Prostate gland (tissue), 2 donors: ENCODE measurements around the gene CDX1.

ENCODE experiments used
- POLR2A ChIP-seq: fragments of 450-650 bp; IDR thresholded peaks from one replicate; pipeline ENCODE4 v1.6.1; 2016; ENCODE audit warnings: antibody characterized with exemption, mild to moderate bottlenecking
- TF ChIP-seq, protein P1 (sequence below), 4 experiments: fragments of 200-600 bp in 2 of 4; fragments of 450-650 bp in 2 of 4; sonication (generic) in 2 of 4; IDR thresholded peaks; 1 replicate in 3 of 4; 2 replicates in 1 of 4; pipeline ENCODE4 v1.5.1; 2016 to 2019; ENCODE audit warnings: antibody characterized with exemption in 4 of 4, mild to moderate bottlenecking in 2 of 4, moderate library complexity in 2 of 4

DNA sequence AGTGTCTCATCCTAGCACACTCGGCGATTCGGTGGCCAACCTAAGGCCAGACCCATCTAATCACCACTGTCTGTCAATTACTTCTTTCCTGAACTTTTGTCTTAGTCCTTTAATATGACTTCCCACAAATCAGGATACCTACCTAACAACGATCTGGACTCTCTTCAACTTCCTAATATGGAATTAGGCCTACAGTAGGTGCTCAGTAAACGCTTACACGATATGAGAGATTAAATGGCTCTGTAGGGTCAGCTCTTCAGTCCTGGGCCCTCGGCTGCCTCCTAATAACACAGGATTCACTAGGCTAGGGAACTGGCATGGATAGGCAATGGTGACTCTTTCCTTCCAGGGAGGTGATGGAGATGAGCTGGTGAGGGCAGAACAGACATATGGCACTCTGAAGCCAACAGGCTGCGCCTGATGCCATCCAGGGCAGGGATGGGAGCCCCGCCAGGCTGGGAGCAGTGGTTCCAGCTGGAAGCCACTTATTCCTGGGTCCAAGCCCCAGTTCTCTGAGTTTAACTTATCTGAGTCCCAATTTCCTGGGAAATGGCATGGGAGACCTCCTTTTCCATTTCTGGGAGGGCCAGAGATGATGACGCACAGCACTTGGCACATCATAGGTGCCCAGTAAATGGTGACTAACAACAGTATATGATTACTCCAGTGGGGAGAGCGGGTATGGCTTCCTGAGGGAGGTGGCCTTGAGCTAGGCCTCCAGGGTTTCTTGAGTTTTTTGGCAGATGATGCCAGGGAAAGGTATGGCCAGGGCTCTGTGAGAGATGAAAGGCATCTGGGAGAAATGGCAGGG lies 18.3 kb upstream of the CDX1 start:
- TF ChIP-seq, protein P1, sequence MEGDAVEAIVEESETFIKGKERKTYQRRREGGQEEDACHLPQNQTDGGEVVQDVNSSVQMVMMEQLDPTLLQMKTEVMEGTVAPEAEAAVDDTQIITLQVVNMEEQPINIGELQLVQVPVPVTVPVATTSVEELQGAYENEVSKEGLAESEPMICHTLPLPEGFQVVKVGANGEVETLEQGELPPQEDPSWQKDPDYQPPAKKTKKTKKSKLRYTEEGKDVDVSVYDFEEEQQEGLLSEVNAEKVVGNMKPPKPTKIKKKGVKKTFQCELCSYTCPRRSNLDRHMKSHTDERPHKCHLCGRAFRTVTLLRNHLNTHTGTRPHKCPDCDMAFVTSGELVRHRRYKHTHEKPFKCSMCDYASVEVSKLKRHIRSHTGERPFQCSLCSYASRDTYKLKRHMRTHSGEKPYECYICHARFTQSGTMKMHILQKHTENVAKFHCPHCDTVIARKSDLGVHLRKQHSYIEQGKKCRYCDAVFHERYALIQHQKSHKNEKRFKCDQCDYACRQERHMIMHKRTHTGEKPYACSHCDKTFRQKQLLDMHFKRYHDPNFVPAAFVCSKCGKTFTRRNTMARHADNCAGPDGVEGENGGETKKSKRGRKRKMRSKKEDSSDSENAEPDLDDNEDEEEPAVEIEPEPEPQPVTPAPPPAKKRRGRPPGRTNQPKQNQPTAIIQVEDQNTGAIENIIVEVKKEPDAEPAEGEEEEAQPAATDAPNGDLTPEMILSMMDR (IDR thresholded peaks at IDR 0.05) = no peak
- no peak for TF ChIP-seq POLR2A
